GM23338 (cell line): ENCODE data around the gene RPP21.

Experiments used
- CREB1 ChIP-seq: fragments of 250-450 bp; sonication (Bioruptor Pico); IDR thresholded peaks from 2 replicates; pipeline ENCODE4 v1.5.0; 2020; ENCODE audit warnings: low read depth, mild to moderate bottlenecking, moderate library complexity
- EZH2 ChIP-seq: fragments of 200-600 bp; sonication (generic); IDR thresholded peaks from one replicate; pipeline ENCODE4 v1.8.0; 2017; ENCODE audit warnings: antibody characterized with exemption, mild to moderate bottlenecking, low read depth; ENCODE audit not compliant: unreplicated experiment
- EZH2phosphoT487 ChIP-seq: fragments of 200-600 bp; sonication (generic); IDR thresholded peaks from one replicate; pipeline ENCODE4 v1.8.1; 2018; ENCODE audit warnings: antibody characterized with exemption; ENCODE audit not compliant: unreplicated experiment
- JUNB ChIP-seq: IDR thresholded peaks from one replicate; pipeline ENCODE4 v1.6.1; 2016; ENCODE audit warnings: antibody characterized with exemption; ENCODE audit not compliant: unreplicated experiment
- POLR2AphosphoS5 ChIP-seq: IDR thresholded peaks from 2 replicates; pipeline ENCODE4 v1.6.1; 2016; ENCODE audit warnings: antibody characterized with exemption, low read depth
- ZNF331 ChIP-seq: fragments of 250-450 bp; sonication (Bioruptor Pico); IDR thresholded peaks from 2 replicates; pipeline ENCODE4 v1.5.0; 2020; ENCODE audit warnings: low read depth, mild to moderate bottlenecking, moderate library complexity
- TF ChIP-seq, protein P1 (sequence below), 2 experiments: fragments of 200-600 bp in 1 of 2; sonication (generic) in 1 of 2; conservative IDR thresholded peaks; 2 replicates each; pipeline versions ENCODE4 v1.5.1 to v1.6.1; 2016 to 2017; ENCODE audit warnings: antibody characterized with exemption in 2 of 2, low read depth in 2 of 2, mild to moderate bottlenecking in 2 of 2, moderate library complexity in 1 of 2
- TF ChIP-seq, protein P2 (sequence below): IDR thresholded peaks from one replicate; pipeline ENCODE4 v1.6.1; 2018; ENCODE audit warnings: antibody characterized with exemption; ENCODE audit not compliant: unreplicated experiment

DNA sequence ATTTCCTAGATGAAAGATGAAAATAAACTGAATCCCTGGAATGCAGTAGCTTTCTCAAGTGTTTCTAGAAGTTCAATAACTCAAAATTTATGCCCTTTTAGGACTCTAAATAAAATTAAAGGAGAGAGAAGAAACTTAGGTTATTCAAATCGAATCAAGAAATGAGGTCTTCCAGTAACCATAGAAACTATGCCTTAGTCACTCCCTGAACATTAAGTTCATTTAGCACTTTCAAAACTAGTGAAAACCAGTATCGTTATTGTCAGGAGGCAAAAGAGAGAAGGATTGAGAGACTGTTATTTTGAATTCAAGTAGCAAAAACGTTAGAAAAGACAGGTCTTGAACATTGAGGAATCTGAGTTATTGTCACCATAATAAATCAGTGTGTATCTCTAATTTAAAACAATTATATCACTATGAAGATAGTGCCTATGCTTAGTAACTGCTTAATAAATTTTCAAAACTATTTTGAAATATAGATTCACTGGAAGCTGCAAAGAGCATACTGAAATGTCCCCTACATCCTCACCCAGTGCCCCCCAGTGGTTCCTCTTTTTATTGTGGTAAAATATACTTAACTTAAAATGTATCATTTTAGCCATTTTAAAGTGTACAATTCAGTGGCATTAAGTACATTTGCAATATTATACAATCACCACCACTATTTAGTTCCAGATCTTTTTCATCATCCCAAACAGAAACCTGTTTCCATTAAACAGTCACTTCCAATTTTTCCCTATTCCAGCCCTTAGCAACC is 4.6 kb downstream of the RPP21 start:
- TF ChIP-seq, protein P1, sequence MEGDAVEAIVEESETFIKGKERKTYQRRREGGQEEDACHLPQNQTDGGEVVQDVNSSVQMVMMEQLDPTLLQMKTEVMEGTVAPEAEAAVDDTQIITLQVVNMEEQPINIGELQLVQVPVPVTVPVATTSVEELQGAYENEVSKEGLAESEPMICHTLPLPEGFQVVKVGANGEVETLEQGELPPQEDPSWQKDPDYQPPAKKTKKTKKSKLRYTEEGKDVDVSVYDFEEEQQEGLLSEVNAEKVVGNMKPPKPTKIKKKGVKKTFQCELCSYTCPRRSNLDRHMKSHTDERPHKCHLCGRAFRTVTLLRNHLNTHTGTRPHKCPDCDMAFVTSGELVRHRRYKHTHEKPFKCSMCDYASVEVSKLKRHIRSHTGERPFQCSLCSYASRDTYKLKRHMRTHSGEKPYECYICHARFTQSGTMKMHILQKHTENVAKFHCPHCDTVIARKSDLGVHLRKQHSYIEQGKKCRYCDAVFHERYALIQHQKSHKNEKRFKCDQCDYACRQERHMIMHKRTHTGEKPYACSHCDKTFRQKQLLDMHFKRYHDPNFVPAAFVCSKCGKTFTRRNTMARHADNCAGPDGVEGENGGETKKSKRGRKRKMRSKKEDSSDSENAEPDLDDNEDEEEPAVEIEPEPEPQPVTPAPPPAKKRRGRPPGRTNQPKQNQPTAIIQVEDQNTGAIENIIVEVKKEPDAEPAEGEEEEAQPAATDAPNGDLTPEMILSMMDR (conservative IDR thresholded peaks at IDR 0.05; ENCODE audit: low read depth in 2 of 2) = peak in 1 of 2 experiments; percentile 15; a peak in 2 of 4 replicates
- TF ChIP-seq CREB1 (CRISPR knock-in tag) = no peak
- TF ChIP-seq POLR2AphosphoS5 = no peak
- TF ChIP-seq EZH2 = no peak
- no peak for TF ChIP-seq EZH2phosphoT487
- TF ChIP-seq, protein P2, sequence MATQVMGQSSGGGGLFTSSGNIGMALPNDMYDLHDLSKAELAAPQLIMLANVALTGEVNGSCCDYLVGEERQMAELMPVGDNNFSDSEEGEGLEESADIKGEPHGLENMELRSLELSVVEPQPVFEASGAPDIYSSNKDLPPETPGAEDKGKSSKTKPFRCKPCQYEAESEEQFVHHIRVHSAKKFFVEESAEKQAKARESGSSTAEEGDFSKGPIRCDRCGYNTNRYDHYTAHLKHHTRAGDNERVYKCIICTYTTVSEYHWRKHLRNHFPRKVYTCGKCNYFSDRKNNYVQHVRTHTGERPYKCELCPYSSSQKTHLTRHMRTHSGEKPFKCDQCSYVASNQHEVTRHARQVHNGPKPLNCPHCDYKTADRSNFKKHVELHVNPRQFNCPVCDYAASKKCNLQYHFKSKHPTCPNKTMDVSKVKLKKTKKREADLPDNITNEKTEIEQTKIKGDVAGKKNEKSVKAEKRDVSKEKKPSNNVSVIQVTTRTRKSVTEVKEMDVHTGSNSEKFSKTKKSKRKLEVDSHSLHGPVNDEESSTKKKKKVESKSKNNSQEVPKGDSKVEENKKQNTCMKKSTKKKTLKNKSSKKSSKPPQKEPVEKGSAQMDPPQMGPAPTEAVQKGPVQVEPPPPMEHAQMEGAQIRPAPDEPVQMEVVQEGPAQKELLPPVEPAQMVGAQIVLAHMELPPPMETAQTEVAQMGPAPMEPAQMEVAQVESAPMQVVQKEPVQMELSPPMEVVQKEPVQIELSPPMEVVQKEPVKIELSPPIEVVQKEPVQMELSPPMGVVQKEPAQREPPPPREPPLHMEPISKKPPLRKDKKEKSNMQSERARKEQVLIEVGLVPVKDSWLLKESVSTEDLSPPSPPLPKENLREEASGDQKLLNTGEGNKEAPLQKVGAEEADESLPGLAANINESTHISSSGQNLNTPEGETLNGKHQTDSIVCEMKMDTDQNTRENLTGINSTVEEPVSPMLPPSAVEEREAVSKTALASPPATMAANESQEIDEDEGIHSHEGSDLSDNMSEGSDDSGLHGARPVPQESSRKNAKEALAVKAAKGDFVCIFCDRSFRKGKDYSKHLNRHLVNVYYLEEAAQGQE = no peak
- no peak for TF ChIP-seq ZNF331 (CRISPR knock-in tag)
- TF ChIP-seq JUNB = no peak
